ENCODE results near the gene SMG6.
"Not testable (repeated sequence)": the region's sequence is repeated elsewhere in the genome, so short reads cannot be mapped to it uniquely, and the experiment has no call there.

The SMG6 gene

DNA sequence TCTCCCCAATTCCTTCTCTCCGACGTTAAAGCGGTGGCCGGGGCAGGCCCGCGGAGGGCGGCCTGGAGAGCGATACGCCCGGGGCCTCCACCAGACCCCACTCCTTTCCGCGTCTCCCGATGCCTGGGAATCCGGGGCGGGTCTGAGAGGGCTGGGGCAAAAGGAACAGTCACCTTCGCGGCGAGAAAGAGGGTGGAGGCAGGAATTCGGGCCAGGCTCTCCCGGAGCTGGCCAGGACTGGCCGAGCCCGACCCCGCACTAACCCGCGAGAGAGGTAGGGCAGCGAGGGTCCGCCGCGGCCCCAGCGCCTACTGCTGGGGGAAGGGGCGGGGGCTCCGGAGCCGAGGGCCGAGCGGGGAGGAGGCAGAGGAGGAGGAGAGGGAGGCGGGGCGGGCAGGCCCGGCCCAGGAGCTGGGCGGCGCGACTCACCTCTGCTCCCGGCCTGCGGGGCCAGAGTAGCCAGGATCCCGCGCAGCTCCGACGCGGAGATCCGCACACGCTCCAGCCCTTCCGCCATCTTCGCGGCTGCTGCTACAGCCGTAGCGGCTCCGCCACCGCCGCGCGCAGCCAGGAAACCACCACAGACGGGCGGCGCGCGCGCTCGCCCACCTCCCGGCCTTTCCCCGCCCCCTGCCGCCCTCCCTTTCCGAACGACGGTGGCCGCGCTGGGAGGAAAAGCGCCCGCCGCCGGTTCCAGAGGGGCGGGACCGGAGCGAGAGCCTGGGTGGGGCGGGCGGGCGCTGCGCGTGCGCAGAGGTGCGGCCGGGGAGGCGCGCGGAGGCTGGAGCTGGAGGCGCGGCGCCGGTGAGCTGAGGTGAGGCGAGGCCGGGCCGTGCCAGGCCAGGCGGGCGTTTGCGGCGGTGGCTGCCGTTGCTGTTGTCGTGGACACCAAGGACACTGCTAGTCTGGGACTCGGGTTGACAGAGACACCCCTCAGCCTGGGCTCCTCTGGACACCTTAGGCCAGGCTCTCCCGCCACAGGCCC lies at the start of gene SMG6, which contains the start of gene SRR:
TSS of gene SMG6 (minus strand) at position 582 of the 985 bp plus-strand sequence. CDS start at position 517, 65 bp downstream.
TSS of gene SRR (plus strand) at position 747 of the 985 bp plus-strand sequence. CDS start 11,611 bp downstream, outside the sequence.
- DNase-seq (ENCODE audit: low spot score), result peak; percentile 99

DNA sequence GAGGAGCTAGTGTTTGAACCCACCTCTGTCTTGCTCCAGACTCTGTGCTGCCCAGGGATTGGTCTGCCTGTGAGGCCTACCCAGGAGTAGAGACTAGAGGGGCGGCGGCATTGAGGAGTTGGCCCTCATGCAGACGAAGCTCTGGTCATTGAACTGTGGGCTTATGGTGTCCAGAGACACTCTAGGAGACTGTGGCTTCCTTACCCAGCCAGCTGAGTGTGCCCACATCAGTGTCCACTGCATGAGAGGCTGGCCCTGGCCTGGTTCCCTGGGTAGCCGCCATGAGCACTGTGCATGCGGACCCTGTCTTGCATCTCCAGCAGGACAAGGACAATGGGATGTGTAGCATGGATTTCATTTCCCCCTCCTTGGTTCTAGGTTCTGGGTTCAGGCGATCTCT lies 47.7 kb upstream of the SMG6 start:
- no peak for DNase-seq (ENCODE audit: low spot score)

GRCh38 chr17:2347805-2348685 lies 44.5 kb upstream of the SMG6 start:
- DNase-seq (ENCODE audit: low spot score), result peak; percentile 92

GRCh38 chr17:2346475-2346874 lies 42.9 kb upstream of the SMG6 start:
- no peak for DNase-seq (ENCODE audit: low spot score)

GRCh38 chr17:2344528-2344927 lies 40.9 kb upstream of the SMG6 start:
- DNase-seq (ENCODE audit: low spot score), result no peak

GRCh38 chr17:2343421-2343820 lies 39.8 kb upstream of the SMG6 start:
- no peak for DNase-seq (ENCODE audit: low spot score)

DNA sequence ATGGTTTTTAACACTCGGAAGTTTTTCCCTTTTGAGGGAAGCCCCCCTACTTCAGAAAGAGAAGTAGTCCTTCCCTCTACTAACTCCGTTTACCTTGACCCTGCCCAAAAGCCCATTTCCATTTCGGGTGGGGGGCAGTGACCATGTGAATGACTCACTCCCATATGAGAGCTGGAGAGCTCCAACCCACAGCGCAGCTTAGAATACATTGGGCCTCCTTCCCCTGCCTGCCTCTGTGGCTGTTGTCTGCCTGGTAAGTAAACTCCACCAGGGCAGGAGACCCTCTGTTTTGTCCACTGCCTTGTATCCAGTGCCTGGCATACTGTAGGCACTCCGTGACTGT lies 34.7 kb upstream of the SMG6 start:
- DNase-seq (ENCODE audit: low spot score), result peak; percentile 14

- DNase-seq (ENCODE audit: low spot score), result peak; percentile 90
These were observed 34.1 kb upstream of the SMG6 start for GRCh38 chr17:2337544-2338314.

DNA sequence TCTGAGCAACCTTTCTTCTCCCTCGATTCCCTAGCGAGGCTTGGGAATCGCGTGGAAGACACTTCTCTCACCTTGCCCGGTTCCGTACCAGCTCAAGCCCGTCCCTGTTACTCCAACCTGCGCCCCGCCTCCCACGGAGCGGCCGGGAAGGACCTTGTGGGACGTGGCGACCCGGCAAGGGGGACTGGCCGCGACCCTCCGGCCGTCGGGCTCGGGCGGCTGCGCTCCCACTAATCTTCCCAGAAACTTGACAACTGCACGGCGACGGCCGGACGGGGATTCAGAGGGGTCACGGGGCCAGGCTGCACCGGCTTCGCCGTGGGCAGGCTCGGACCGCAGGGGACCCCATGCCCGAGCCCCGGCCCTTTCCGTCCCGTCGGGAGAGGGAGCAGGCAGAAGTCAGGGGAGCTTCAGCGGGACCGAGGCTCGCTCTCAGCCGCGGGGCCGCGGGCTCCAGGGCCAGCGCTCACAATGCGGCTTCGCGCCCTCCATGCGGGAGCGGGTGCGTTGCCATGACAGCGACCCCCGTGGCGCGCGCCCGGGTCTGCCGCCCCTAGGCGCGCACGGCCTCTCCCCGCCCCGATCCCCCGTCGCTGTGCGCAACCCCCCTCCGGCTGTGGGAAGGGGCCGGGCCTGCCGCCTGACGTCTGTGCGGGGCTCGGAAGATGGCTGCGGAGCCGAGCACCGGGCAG lies 33.4 kb upstream of the SMG6 start, which contains the start of gene SGSM2:
TSS of gene SGSM2 (plus strand) at position 650 of the 692 bp plus-strand sequence. CDS start 188 bp downstream, outside the sequence.
- DNase-seq (ENCODE audit: low spot score), result peak; percentile 86

- peak; percentile 99 for DNase-seq (ENCODE audit: low spot score)
These were observed 32.7 kb upstream of the SMG6 start, which contains the start of gene TSR1 for GRCh38 chr17:2336215-2336851. TSR1 (minus strand) TSS chr17:2336457; CDS start chr17:2336427, 30 bp downstream.

- DNase-seq (ENCODE audit: low spot score), result peak; percentile 25
These were observed 32.2 kb upstream of the SMG6 start for GRCh38 chr17:2335726-2336214.

DNA sequence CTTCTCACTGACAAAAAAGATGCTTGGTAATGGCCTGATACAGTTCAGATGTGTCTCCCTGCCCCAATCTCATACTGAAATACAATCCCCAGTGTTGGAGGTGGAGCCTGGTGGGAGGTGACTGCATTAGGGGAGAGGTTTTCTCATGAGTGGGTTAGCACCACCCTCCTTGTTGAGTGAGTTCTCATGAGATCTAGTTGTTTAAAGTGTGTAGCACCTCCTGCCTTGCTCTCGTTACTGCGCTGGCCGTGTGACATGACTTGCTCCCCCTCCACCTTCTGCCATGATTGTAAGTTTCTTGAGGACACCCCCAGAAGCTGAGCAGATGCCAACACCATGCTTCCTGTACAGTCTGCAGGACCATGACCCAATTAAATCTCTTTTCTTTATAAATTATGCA lies 27.7 kb upstream of the SMG6 start:
- DNase-seq (ENCODE audit: low spot score), result no peak

DNA sequence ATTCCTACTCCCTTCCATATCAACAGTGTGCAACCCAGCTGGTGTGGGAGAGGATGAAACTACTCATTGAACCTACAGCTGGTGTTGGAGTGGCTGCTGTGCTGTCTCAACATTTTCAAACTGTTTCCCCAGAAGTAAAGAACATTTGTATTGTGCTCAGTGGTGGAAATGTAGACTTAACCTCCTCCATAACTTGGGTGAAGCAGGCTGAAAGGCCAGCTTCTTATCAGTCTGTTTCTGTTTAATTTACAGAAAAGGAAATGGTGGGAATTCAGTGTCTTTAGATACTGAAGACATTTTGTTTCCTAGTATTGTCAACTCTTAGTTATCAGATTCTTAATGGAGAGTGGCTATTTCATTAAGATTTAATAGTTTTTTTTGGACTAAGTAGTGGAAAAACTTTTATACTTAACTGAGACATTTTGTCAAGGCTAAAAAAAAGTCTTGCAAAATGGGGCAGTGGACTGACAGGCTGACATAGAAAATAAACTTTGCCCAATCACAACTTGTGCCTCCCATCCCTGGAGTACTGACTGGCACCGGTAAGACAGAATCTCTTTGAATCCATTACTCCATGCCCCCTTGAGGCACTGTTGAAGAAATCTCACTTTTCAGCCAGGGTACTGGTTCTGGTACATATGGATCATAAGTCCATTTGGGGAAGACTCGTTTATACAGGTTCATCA lies 20.2 kb upstream of the SMG6 start:
- DNase-seq (ENCODE audit: low spot score), result no peak

GRCh38 chr17:2321399-2321798 lies 17.8 kb upstream of the SMG6 start:
- no peak for DNase-seq (ENCODE audit: low spot score)

GRCh38 chr17:2319051-2319450 lies 15.5 kb upstream of the SMG6 start:
- DNase-seq (ENCODE audit: low spot score), result no peak

- DNase-seq (ENCODE audit: low spot score), result no peak
These were observed 14.2 kb upstream of the SMG6 start for GRCh38 chr17:2317796-2318195.

- DNase-seq (ENCODE audit: low spot score), result not testable (repeated sequence)
These were observed 13.3 kb upstream of the SMG6 start for GRCh38 chr17:2316916-2317205.

DNA sequence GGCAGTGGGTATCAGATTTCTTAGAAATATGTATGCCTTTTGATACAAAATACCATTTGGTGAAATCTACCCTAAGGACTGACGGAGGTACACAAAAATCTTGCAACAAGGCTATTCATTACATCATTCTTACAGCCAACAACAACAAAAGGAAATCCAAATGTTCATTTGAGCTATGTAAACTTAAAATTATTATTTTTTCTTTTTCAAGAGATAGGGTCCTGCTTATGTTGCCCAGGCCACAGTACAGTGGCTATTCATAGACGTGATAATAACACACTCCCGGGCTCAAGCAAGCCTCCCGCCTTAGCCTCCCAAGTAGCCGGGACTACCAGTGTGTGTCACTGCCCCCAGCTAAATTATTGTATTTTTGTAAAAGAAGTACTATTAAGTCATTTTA lies 9.2 kb upstream of the SMG6 start:
- DNase-seq (ENCODE audit: low spot score), result no peak

DNA sequence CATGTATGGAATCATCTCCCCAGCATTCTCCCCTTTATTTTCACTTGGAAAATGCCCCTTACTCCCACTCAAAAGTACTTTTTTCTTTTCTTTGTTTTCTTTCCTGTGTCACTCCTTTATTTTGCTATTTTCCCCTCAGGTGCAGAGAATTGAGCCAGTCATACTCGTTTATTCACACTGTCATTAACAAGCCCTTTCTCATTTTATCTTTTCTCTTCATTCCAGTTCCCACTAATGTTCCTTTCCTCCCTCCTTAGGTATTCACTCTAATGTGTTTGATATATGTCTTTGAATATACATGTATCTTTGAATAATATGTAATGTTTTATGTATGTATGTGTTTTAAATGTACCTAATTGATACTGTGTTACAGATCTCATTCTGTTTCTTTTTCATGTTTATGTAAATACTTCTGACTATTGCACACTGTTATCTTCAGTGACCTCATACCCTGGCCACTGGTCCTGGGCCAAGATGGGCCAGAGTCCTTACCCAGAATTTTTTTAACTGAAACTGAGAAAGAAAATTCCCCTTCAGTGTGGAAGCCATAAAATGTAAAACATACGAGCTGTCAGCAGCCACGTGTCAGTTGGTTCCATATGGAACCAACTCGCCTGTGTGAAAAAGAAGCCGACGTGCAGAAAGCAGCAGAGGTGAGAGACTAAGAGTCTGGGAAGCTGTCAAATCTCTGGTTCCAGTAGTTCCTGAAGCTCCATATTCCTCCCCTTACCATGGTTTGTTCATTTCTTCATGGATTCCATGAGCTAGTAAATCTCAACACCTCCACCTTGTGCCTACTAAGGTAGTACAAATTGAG lies 6.0 kb upstream of the SMG6 start:
- no peak for DNase-seq (ENCODE audit: low spot score)

Measured in AG20443 (cell line).